Measurements from ENCODE around the gene CCDC28B.

CCDC28B gene

DNA sequence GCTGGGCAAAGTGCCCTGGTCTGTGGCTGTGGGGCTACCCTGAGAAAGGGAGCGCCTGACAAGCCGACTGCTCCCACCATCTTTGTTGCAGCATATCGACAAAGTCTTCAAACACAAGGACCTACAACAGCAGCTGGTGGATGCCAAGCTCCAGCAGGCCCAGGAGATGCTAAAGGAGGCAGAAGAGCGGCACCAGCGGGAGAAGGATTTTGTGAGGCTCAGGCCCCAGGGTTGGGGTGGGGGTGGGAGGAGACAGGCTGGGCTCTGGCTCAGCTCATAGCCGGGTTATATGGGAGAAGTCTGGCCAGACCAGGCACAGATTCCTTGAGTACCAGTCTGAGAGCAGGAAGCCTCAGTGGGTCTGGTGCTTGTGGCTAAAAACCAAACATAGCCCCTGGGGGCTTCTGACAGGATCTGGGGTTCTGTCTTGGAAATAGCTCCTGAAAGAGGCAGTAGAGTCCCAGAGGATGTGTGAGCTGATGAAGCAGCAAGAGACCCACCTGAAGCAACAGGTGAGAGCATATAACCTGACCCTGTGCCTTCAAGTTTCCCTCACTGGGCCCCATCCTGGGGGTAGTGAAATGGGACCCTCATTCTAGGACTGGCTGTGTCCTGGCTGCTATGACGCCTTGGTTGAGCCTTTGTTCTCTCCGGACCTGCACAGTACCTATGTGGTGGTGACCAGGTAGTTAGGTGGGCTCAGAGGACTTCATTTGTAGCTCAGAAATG lies 8.0 kb upstream of the CCDC28B start:
- Histone ChIP-seq H3K27me3 (ENCODE audit: insufficient read depth, poor library complexity, severe bottlenecking) (no peaks in the 10 kb centered on the region), H3K4me3 (replicated peaks; ENCODE audit: insufficient read depth, low read length) (no peak overlapping the region), H3K27ac (replicated peaks) (no peak overlapping the region)
- TF ChIP-seq GABPA (IDR thresholded peaks at IDR 0.05; ENCODE audit: low read depth) (no peak), SPI1 (IDR thresholded peaks at IDR 0.05; ENCODE audit: borderline replicate concordance, low read depth) (no peak), POLR2AphosphoS5 (IDR thresholded peaks at IDR 0.05; ENCODE audit: low read depth) (no peak)
- TF ChIP-seq, protein P1, sequence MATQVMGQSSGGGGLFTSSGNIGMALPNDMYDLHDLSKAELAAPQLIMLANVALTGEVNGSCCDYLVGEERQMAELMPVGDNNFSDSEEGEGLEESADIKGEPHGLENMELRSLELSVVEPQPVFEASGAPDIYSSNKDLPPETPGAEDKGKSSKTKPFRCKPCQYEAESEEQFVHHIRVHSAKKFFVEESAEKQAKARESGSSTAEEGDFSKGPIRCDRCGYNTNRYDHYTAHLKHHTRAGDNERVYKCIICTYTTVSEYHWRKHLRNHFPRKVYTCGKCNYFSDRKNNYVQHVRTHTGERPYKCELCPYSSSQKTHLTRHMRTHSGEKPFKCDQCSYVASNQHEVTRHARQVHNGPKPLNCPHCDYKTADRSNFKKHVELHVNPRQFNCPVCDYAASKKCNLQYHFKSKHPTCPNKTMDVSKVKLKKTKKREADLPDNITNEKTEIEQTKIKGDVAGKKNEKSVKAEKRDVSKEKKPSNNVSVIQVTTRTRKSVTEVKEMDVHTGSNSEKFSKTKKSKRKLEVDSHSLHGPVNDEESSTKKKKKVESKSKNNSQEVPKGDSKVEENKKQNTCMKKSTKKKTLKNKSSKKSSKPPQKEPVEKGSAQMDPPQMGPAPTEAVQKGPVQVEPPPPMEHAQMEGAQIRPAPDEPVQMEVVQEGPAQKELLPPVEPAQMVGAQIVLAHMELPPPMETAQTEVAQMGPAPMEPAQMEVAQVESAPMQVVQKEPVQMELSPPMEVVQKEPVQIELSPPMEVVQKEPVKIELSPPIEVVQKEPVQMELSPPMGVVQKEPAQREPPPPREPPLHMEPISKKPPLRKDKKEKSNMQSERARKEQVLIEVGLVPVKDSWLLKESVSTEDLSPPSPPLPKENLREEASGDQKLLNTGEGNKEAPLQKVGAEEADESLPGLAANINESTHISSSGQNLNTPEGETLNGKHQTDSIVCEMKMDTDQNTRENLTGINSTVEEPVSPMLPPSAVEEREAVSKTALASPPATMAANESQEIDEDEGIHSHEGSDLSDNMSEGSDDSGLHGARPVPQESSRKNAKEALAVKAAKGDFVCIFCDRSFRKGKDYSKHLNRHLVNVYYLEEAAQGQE (IDR thresholded peaks at IDR 0.05; ENCODE audit: insufficient replicate concordance, low read depth): no peak
- TF ChIP-seq, protein P2, sequence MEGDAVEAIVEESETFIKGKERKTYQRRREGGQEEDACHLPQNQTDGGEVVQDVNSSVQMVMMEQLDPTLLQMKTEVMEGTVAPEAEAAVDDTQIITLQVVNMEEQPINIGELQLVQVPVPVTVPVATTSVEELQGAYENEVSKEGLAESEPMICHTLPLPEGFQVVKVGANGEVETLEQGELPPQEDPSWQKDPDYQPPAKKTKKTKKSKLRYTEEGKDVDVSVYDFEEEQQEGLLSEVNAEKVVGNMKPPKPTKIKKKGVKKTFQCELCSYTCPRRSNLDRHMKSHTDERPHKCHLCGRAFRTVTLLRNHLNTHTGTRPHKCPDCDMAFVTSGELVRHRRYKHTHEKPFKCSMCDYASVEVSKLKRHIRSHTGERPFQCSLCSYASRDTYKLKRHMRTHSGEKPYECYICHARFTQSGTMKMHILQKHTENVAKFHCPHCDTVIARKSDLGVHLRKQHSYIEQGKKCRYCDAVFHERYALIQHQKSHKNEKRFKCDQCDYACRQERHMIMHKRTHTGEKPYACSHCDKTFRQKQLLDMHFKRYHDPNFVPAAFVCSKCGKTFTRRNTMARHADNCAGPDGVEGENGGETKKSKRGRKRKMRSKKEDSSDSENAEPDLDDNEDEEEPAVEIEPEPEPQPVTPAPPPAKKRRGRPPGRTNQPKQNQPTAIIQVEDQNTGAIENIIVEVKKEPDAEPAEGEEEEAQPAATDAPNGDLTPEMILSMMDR (IDR thresholded peaks at IDR 0.05; ENCODE audit: insufficient read depth, low read length): no peak
- no peak for DNase-seq (ENCODE audit: low read depth in 1 of 2, low spot score in 1 of 2)

DNA sequence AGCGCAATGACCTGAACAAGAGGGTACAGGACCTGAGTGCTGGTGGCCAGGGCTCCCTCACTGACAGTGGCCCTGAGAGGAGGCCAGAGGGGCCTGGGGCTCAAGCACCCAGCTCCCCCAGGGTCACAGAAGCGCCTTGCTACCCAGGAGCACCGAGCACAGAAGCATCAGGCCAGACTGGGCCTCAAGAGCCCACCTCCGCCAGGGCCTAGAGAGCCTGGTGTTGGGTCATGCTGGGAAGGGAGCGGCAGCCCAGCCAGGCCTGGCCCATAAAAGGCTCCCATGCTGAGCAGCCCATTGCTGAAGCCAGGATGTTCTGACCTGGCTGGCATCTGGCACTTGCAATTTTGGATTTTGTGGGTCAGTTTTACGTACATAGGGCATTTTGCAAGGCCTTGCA lies 5.4 kb upstream of the CCDC28B start:
- Histone ChIP-seq H3K4me3 (replicated peaks; ENCODE audit: insufficient read depth, low read length) (no peak overlapping the region), H3K27me3 (ENCODE audit: insufficient read depth, poor library complexity, severe bottlenecking) (no peaks in the 10 kb centered on the region), H3K27ac (replicated peaks) (no peak overlapping the region)
- TF ChIP-seq GABPA (IDR thresholded peaks at IDR 0.05; ENCODE audit: low read depth): no peak
- TF ChIP-seq POLR2AphosphoS5 (IDR thresholded peaks at IDR 0.05; ENCODE audit: low read depth): no peak
- no peak for TF ChIP-seq SPI1 (IDR thresholded peaks at IDR 0.05; ENCODE audit: borderline replicate concordance, low read depth)
- TF ChIP-seq, protein P1 (IDR thresholded peaks at IDR 0.05; ENCODE audit: insufficient replicate concordance, low read depth): no peak
- TF ChIP-seq, protein P2 (IDR thresholded peaks at IDR 0.05; ENCODE audit: insufficient read depth, low read length): no peak
- DNase-seq (ENCODE audit: low read depth in 1 of 2, low spot score in 1 of 2): no peak

DNA sequence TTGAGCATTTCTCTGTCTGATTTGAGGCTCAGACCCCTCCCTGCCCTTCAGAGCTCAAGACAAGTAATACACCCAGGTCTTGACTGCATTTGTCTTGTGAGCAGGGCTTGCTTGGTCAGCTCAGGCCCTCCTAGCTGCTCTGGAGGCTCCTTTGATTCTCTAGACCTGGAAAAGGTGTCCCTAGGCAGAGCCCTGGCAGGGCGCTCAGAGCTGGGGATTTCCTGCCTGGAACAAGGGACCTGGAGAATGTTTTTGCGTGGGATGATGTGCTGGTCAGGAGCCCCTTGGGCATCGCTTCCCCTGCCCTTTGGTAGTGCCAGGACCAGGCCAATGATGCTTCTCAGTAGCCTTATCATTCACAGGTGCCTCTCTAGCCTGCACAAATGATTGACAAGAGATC lies 4.9 kb upstream of the CCDC28B start:
- Histone ChIP-seq H3K4me3 (replicated peaks; ENCODE audit: insufficient read depth, low read length) (no peak overlapping the region), H3K27ac (replicated peaks) (no peak overlapping the region), H3K27me3 (ENCODE audit: insufficient read depth, poor library complexity, severe bottlenecking) (no peaks in the 10 kb centered on the region)
- DNase-seq (ENCODE audit: low read depth in 1 of 2, low spot score in 1 of 2): no peak
- TF ChIP-seq, protein P2 (IDR thresholded peaks at IDR 0.05; ENCODE audit: insufficient read depth, low read length): no peak
- TF ChIP-seq GABPA (IDR thresholded peaks at IDR 0.05; ENCODE audit: low read depth): no peak
- no peak for TF ChIP-seq POLR2AphosphoS5 (IDR thresholded peaks at IDR 0.05; ENCODE audit: low read depth)
- TF ChIP-seq SPI1 (IDR thresholded peaks at IDR 0.05; ENCODE audit: borderline replicate concordance, low read depth): no peak
- TF ChIP-seq, protein P1 (IDR thresholded peaks at IDR 0.05; ENCODE audit: insufficient replicate concordance, low read depth): no peak

Data from HL-60 (cell line).